MCF 10A (cell line): Measurements from ENCODE around the gene PLEKHM1. TPM values are rescaled to one million over a fixed set of nuclear protein-coding genes. Genes with fewer than 3 reads are reported as not detected.
"Not testable (repeated sequence)": the region's sequence is repeated elsewhere in the genome, so short reads cannot be mapped to it uniquely, and the experiment has no call there.

Experiments
- Bru-seq: library from RNA; stranded (reverse); fragments of 400-500 nt; gene quantifications from one replicate; lab custom pipeline; 2021; lab: Mats Ljungman, UMichigan
- BruChase-seq, 2 experiments: library from RNA; stranded (reverse); fragments of 400-500 nt; gene quantifications; one replicate each; lab custom pipeline; 2021; lab: Mats Ljungman, UMichigan
- BruUV-seq: library from RNA; stranded (reverse); fragments of 400-500 nt; replicated peaks from 2 replicates; lab custom pipeline; 2021; lab: Mats Ljungman, UMichigan
- CTCF ChIA-PET: fragments of 300-600 bp; sonication (Branson Sonifier 250); formaldehyde crosslinking; extraction: SDS; loops from one replicate; lab custom pipeline; 2021; ENCODE audit warnings: antibody characterized with exemption, inconsistent platforms; lab: Yijun Ruan, JAX
- POLR2A ChIA-PET: fragments of 300-600, 350-650 bp; sonication (Branson Sonifier 250); formaldehyde crosslinking; extraction: SDS; loops from one replicate; lab custom pipeline; 2020; ENCODE audit warnings: antibody characterized with exemption, inconsistent platforms; lab: Yijun Ruan, JAX
- DNase-seq: peaks from one replicate; pipeline ENCODE4 v3.0.0-alpha.2; 2018; ENCODE audit not compliant: unreplicated experiment
- H3K27ac Mint-ChIP-seq: one replicate; pipeline ENCODE4 v1.8.0; 2022; ENCODE audit warnings: mild to moderate bottlenecking, low read depth, mixed read lengths; ENCODE audit not compliant: unreplicated experiment
- H3K27me3 Mint-ChIP-seq: one replicate; pipeline ENCODE4 v1.8.0; 2022; ENCODE audit warnings: mixed read lengths; ENCODE audit not compliant: insufficient read depth, unreplicated experiment
- H3K36me3 Mint-ChIP-seq: one replicate; pipeline ENCODE4 v1.8.0; 2022; ENCODE audit warnings: mild to moderate bottlenecking, moderate library complexity, mixed read lengths; ENCODE audit not compliant: insufficient read depth, unreplicated experiment
- H3K4me1 Mint-ChIP-seq: one replicate; pipeline ENCODE4 v1.8.0; 2022; ENCODE audit warnings: mixed read lengths; ENCODE audit not compliant: insufficient read depth, unreplicated experiment
- H3K4me3 Mint-ChIP-seq: one replicate; pipeline ENCODE4 v1.8.0; 2022; ENCODE audit warnings: mild to moderate bottlenecking, moderate library complexity, mixed read lengths; ENCODE audit not compliant: unreplicated experiment
- H3K9me3 Mint-ChIP-seq: one replicate; pipeline ENCODE4 v1.8.0; 2022; ENCODE audit warnings: mixed read lengths; ENCODE audit not compliant: unreplicated experiment
- intact Hi-C: fragments of 100-400 bp; cut with micrococcal nuclease; formaldehyde crosslinking; loops from 2 replicates; pipeline ENCODE4 v1.14.1; 2022
- long read RNA-seq: library from polyadenylated mRNA; stranded (forward); transcript quantifications from one replicate; pipeline ENCODE4 v2.0.0, GENCODE V29; 2022
- total RNA-seq: library from RNA; stranded (reverse); gene quantifications from 2 replicates; pipeline ENCODE4 v1.2.3, GENCODE V29; 2022

Gene PLEKHM1
- total RNA-seq = 53.4 and 87.4 TPM in 2 replicates
- Bru-seq, nascent RNA = percentile 80 among the genes with signal in this experiment
- percentile 79 among the genes with signal in this experiment for BruChase-seq, experiment 1, labeled RNA remaining after a 6-hour chase
- BruChase-seq, experiment 2, labeled RNA remaining after a 2-hour chase = percentile 80 among the genes with signal in this experiment
- long read RNA-seq, full-length matches to known transcripts = 4 of 17 reads
- long read RNA-seq, partial matches to known transcripts = 4 of 17 reads
- long read RNA-seq, other reads (novel, unspliced or antisense) = 9 of 17 reads

GRCh38 chr17:45490615-45491433, at the start of gene PLEKHM1:
PLEKHM1 (minus strand) TSS chr17:45490721; CDS start chr17:45482484, 8,237 bp downstream.
- peak within 1 kb of the TSS; percentile 68 for H3K27ac Mint-ChIP-seq
- H3K4me1 Mint-ChIP-seq = peaks cover 13% of the 10 kb centered on the region
- H3K9me3 Mint-ChIP-seq, intact Hi-C loops, CTCF ChIA-PET, H3K27me3 Mint-ChIP-seq, H3K36me3 Mint-ChIP-seq: not testable (repeated sequence)
- TSS peak; percentile 23 for BruUV-seq
- POLR2A ChIA-PET = interaction anchor here (0.9 to 1.6 kb wide), 3 partner anchors 45 to 94 kb away, joined by 3 to 8 read pairs (median 5); no protein-coding TSS in a partner anchor
- peak; percentile 68 for DNase-seq
- H3K4me3 Mint-ChIP-seq = peak within 1 kb of the TSS; percentile 76

- CTCF ChIA-PET, DNase-seq, BruUV-seq, H3K36me3 Mint-ChIP-seq, intact Hi-C loops, H3K27me3 Mint-ChIP-seq, H3K4me1 Mint-ChIP-seq, H3K4me3 Mint-ChIP-seq, H3K27ac Mint-ChIP-seq, POLR2A ChIA-PET, H3K9me3 Mint-ChIP-seq: not testable (repeated sequence)
Measured at GRCh38 chr17:45538168-45538567, 47.6 kb upstream of the PLEKHM1 start.

GRCh38 chr17:45506072-45506471, 15.6 kb upstream of the PLEKHM1 start:
- CTCF ChIA-PET = interaction anchor here (0.9 kb wide), 1 partner anchor 134 kb away, joined by 3 read pairs; no protein-coding TSS in a partner anchor
- H3K4me1 Mint-ChIP-seq, POLR2A ChIA-PET: not testable (repeated sequence)

GRCh38 chr17:45505183-45505582, 14.7 kb upstream of the PLEKHM1 start:
- H3K27me3 Mint-ChIP-seq, H3K4me3 Mint-ChIP-seq, H3K4me1 Mint-ChIP-seq, H3K27ac Mint-ChIP-seq, BruUV-seq, intact Hi-C loops, POLR2A ChIA-PET, H3K36me3 Mint-ChIP-seq, H3K9me3 Mint-ChIP-seq, DNase-seq: not testable (repeated sequence)
- CTCF ChIA-PET = interaction anchor here (0.6 kb wide), 1 partner anchor 354 kb away, joined by 4 read pairs; no protein-coding TSS in a partner anchor

More at GRCh38 chr17:45506072-45506471, 15.6 kb upstream of the PLEKHM1 start:
- H3K36me3 Mint-ChIP-seq, intact Hi-C loops, H3K9me3 Mint-ChIP-seq, DNase-seq, H3K27ac Mint-ChIP-seq, H3K27me3 Mint-ChIP-seq, BruUV-seq, H3K4me3 Mint-ChIP-seq: not testable (repeated sequence)

GRCh38 chr17:45501092-45501707, 10.7 kb upstream of the PLEKHM1 start:
- intact Hi-C loops, H3K4me1 Mint-ChIP-seq, H3K36me3 Mint-ChIP-seq, POLR2A ChIA-PET, H3K27ac Mint-ChIP-seq, CTCF ChIA-PET, H3K4me3 Mint-ChIP-seq, DNase-seq, H3K27me3 Mint-ChIP-seq, H3K9me3 Mint-ChIP-seq, BruUV-seq: not testable (repeated sequence)

- H3K27me3 Mint-ChIP-seq, H3K27ac Mint-ChIP-seq, H3K4me1 Mint-ChIP-seq, H3K9me3 Mint-ChIP-seq, intact Hi-C loops, CTCF ChIA-PET, H3K36me3 Mint-ChIP-seq, BruUV-seq, H3K4me3 Mint-ChIP-seq: not testable (repeated sequence)
- POLR2A ChIA-PET = interaction anchor here (0.6 kb wide), 1 partner anchor 188 kb away, joined by 3 read pairs; no protein-coding TSS in a partner anchor
- DNase-seq = peak; percentile 4
Measured at GRCh38 chr17:45500478-45500877, 10.0 kb upstream of the PLEKHM1 start.

- CTCF ChIA-PET, intact Hi-C loops, H3K9me3 Mint-ChIP-seq, H3K27ac Mint-ChIP-seq, H3K4me3 Mint-ChIP-seq, DNase-seq, H3K36me3 Mint-ChIP-seq, H3K27me3 Mint-ChIP-seq, BruUV-seq: not testable (repeated sequence)
- H3K4me1 Mint-ChIP-seq = peaks cover 10% of the 10 kb centered on the region
- POLR2A ChIA-PET = interaction anchor here (0.6 kb wide), 1 partner anchor 59 kb away, joined by 3 read pairs; no protein-coding TSS in a partner anchor
Measured at GRCh38 chr17:45499208-45499607, 8.7 kb upstream of the PLEKHM1 start.

- H3K27ac Mint-ChIP-seq, H3K36me3 Mint-ChIP-seq, CTCF ChIA-PET, DNase-seq, intact Hi-C loops, POLR2A ChIA-PET, H3K27me3 Mint-ChIP-seq, H3K9me3 Mint-ChIP-seq, BruUV-seq, H3K4me3 Mint-ChIP-seq: not testable (repeated sequence)
- H3K4me1 Mint-ChIP-seq = peaks cover 10% of the 10 kb centered on the region
Measured at GRCh38 chr17:45498377-45498776, 7.9 kb upstream of the PLEKHM1 start.
